ENCODE results near the gene CMTM4.
"Not testable (repeated sequence)": the region's sequence is repeated elsewhere in the genome, so short reads cannot be mapped to it uniquely, and the experiment has no call there.

Gene CMTM4

DNA sequence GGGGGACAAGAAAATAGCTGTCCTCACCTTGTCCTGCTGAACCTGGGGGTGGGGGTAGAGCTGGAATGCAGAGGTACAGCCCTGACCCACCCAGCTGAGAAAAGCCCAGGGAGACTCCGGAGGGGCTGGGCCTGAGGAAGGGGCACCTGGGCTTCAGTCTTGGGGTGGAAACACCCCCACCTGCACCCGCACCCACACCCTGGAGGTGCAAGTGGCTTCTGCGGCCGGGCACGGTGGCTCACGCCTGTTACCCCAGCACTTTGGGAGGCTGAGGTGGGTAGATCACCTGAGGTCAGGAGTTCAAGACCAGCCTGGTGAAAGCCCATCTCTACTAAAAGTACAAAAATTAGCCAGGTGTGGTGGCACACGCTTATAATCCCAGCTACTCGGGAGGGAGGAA is 84.6 kb downstream of the CMTM4 start:
- not testable (repeated sequence) for DNase-seq

DNA sequence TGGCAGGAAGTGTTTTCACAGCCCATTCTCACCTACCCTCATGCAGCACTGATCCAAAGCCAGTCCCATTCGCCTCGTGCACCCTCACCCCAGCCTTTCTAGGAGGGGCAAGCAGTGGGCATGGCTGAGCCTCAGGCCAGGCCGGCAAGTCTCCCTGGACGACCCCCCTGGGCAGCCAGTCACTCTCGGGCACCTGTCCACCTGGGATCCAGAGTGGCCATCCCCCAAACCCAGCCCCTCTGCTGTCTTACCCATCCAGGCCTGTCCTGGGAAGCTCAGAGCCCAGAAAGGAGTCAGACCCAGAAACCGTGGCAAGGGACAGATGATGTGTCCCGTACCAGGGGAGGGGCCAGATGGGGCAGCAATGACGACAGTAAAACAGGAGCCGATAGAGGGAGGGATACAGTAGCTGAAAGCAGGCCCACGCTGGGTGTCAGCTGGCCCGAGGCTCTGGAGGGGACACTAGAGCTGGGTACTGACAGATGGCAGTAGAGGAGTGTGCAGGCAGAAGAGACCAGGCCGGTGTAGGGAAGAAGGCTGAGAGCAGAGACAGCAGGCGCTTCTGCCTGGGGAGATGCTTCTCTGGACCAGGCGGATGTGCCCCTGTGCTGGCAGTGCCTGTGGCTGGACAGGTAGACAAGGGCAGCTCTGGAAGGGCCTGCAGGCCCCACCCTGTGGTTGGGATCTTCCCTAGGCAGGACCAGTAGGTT is 86.3 kb downstream of the CMTM4 start:
- no peak for DNase-seq

DNA sequence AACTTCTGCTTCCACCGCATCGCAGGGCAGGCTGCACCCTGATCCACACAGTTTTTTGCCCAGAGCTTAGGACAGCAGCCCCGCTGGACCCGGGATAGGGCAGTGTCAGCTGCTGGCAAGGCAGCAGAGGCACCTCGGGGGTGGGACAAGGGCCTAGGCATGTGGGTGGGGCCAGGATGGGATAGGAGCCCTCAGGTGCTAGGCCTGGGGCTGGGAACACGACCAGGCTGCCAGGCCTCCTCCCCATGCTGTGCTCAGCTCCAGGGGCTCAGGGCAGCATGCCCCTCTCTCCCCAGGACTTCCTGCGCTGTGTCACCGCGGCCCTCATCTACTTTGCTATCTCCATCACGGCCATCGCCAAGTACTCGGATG is 87.4 kb downstream of the CMTM4 start:
- no peak for DNase-seq

DNA sequence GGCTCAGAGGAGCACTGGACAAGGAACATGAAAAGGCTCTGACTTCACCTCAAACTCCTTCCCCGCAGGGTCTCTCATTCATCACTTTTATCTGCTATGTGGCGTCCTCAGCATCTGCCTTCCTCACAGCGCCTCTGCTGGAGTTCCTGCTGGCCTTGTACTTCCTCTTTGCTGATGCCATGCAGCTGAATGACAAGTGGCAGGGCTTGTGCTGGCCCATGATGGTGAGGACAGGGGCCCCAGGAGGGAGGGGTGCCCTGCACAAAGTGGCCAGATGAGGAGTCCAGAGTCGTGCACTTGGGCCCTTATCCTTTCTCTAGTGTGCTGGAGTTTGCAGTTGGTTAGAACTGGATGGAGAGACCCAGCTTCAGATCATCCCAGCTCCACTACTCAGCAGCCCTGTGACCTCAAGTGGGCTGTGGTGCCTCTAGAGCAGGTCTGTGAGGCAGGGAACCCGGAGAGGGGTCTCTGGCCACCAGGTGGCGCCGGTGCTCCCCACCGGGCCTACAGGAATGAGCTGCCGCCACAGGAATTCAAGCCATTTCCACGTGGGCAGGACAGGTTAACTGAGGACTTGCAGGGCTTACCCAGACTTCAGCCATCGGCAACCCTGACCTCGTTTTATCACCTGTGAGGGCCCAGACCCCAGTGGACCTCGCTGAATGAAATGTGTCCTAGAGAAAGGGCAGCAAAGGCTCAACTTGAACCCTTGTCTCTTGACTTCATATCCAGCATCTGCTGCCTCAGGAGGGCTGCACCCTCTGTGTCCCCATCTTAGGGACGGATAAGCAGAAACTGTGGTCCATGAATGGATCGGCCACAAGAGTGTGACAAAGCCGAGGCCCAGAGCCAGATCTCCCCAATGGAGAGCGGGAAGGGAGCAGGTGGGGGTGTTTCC is 88.1 kb downstream of the CMTM4 start:
- DNase-seq, result peak; percentile 85

DNA sequence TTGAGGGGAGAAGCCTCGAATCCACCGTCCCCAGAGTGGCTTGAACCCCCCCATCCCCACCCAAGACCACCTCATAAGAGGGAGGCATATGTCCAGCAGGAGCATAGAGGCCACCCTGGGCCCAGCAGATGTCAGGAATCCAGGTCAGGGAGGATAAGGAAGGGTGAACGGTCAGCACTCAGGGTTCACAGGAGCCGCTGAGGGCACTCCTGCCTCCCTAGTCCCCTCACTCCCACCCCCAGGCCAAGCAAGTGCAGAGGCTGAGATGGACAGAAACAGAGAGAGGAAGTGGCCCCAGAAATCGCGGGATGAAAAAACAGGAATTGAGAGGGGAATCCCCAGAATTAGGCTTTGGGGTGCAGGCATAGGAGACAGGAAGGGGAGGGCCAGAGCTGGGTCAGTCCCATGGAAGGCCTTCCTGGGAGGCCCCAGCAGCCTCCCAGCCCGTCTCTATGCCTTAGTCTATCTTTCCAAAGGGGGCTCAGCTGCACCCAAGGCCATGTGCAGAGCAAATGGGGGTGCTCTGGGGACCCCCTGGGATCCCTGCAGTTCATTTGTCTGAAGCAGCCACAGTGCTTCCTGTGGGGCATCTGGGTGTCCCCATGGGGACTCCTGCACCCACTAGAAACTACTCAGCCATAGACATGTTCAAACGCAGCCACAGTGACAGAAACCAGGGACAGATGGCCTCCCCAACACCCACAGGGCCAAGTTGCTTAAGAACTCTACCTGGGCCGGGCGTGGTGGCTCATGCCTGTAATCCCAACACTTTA is 90.4 kb downstream of the CMTM4 start:
- no peak for DNase-seq

GRCh38 chr16:66605177-66605978 is 91.2 kb downstream of the CMTM4 start:
- peak; percentile 49 for DNase-seq

DNA sequence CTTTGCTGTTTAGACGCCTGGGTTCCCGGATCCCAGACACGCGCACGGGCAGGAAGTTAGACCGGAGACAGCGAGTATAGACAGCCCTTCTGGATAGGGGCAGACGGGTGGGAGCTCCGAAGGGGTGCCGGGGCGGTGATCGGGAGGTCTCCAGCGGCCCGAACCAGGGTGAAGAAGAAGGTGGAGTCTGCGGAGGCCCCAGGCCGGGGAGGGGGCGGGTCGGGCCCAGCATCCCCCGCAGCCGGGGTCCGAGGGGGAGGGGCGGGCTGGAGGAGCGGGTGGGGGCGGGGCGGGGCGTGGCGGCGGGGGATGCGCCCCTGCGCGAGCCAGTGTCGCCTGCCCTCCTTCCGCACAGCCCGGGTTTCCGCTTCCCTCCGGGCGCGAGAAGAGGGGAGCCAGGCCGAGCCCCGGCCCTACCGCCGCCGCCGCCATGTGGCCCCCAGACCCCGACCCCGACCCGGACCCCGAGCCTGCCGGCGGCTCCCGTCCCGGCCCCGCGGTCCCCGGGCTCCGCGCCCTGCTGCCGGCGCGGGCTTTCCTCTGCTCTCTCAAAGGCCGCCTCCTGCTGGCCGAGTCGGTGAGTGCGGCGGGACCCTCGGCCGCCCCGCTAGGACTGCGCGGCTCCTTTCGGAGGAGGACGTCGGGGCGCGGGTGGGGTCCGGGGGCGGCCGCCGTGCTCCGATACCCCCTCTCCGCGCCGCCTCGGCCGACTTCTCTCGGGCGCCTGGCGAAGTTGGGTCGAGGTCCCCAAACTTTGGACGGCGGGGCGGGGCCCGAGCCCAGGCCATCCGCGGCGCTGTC is 92.0 kb downstream of the CMTM4 start, which contains the start of gene CMTM3:
Gene CMTM3 (plus strand): TSS at position 329 of the 801 bp plus-strand sequence. CDS start 102 bp downstream, at position 431.
- DNase-seq, result peak; percentile 79

- DNase-seq, result peak; percentile 74
Observed at GRCh38 chr16:66603537-66604375, 92.8 kb downstream of the CMTM4 start.

DNA sequence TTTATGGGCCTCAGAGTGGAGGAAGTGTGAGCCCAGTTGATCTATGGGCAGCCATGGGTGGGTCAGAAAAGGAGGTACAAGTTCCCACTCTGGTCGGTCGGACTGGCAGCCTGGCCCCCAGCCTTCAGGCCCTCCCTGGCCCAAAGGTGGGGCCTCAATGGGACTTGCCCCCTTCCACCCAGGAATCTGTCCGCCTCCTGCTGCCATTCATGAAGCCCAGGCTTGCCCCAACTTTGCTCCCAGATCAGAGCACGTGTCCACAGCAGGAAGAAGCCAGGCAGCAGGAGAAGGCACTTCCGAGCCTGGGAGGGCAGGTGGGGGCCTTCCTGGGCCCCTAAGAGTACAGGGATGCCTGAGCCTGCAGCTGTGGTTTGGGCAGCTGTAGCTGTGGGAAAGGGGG is 95.1 kb downstream of the CMTM4 start:
- DNase-seq, result no peak

- no peak for DNase-seq
Observed at GRCh38 chr16:66600477-66600876, 96.1 kb downstream of the CMTM4 start.

DNA sequence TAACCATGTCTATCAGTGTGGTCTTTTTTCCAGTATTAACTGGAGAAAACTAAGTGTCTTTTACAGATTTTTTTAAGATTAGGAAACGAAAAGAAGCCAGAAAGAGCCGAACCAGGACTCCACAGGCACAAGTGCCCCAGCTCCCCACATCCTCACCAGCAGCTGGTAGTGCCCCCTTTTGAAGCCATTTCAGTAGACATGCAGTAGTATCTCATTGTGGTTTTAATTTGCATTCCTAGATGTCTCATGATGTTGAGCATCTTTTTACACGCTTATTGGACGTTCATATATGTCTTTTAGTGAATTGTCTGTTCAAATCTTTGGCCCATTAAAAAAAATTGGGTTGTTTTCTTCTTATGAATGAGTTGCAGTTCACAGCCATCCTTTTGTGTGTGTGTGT is 96.8 kb downstream of the CMTM4 start:
- DNase-seq, result no peak

DNA sequence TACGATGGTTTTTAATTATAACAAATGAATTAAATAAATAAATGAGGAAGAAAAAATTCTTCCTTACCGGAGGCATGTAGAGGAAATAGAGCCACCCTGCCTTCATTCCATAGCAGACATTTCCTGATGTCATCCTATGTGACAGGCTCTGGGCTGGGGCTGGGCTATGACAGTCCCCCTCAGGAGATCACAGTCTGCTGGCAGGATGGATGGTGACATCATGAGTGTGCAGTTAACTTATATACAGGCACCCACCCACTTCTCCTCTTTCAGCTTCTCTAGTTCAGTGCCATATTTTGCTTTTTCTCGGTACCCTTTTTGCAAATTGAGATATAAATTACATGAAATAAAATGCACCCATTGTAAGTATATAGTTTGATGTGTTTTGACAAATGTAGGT is 98.4 kb downstream of the CMTM4 start:
- no peak for DNase-seq

DNA sequence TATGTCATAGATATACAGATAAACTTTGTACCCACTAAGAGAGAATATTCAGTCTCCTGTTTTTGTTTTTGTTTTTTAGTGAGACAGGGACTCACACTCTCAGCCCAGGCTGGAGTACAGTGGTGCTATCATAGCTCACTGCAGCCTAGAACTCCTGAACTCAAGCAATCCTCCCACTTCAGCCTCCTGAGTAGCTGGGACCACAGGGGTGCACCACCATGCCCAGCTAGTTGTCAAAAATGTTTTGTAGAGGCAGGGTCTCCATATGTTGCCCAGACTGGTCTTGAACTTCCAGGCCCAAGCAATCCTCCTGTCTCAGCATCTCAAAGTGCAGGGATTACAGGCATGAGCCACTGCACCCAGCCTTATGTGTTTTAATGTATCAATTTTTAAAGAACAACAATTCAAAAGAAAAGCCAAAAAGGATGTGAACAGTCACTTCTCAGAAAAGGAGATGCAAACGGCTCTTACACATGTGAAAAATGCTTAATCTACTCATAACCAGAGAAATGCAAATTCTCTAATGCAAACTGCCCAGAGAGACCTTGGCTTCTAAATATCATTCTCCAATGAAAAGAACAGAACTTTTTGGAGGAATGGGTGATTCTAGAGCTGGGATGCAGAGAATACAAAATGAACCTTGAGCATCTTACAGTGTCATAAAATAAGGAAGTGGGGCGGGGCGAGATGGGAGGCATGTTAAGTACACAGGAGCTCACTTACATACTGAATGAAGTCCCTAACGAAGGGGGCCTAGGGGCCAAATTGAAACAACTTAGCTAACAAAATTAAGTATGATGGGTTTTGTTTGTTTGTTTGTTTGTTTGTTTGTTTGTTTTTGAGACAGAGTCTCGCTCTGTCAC is 99.3 kb downstream of the CMTM4 start:
- no peak for DNase-seq

DNA sequence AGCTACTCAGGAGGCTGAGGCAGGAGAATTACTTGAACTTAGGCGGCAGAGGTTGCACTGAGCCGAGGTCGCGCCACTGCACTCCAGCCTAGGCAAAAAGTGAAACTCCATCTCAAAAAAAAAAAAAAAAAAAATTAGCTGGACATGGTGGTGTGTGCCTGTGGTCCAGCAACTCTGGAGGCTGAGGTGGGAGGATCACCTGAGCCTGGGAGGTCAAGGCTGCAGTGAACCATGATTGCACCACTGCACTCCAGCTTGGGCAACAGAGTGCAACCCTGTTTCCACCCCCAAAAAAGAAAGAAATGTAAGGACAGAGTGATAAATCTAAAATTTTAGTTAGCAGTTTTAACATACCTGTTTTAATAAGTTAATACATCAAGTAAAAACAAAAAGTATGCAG is 100.0 kb downstream of the CMTM4 start:
- not testable (repeated sequence) for DNase-seq

DNA sequence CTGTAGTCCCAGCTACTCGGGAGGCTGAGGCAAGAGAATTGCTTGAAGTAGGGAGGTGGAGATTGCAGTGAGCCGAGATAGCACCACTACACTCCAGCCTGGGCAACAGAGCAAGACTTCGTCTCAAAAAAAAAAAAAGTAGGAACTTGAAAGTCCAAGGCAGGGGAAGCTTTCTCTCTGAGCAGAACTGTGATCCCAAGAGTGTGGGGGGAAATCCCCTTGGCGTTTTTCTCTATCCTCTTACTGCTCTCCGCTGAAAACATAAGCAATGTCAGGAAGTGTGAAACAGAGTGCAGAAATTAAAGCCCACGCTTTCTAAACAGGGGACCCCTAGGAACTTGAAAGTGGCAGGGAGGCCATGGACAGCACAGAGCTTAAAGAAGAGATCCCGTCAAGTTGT is 101.8 kb downstream of the CMTM4 start:
- no peak for DNase-seq

DNA sequence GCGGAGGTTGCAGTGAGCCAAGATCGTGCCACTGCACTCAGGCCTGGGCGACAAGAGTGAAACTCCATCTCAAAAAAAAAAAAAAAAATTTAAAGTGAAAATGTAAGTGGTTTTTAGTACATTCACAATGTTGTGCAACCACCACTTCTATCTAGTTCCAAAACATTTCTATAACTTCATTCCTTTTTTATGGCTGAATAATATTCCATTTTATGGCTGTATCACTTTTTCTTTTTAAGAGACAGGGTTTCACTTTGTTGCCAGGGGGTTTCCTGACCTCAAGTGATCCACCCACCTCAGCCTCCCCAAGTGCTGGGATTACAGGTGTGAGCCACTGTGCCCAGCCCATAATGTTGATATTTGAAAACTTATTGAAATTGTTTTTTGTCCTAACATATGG is 103.7 kb downstream of the CMTM4 start:
- no peak for DNase-seq

DNA sequence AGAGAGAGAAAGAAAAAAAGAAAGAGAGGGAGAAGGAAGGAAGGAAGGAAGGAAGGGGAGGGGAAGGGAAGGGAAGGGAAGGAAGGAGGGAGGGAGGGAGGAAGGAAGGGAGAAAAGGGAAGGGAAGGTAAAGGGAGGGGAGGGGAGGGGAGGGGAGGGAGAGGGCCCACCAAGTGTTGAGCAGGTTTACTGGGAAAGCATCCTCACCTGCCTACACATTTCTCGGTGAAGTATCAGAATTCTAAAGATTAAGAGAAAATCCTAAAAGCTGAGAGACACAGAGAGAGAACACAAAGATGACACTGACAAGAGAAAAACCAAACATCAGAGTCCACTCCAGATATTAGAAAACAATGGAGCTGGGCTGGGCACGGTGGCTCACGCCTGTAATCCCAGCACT is 104.3 kb downstream of the CMTM4 start:
- DNase-seq, result no peak

DNA sequence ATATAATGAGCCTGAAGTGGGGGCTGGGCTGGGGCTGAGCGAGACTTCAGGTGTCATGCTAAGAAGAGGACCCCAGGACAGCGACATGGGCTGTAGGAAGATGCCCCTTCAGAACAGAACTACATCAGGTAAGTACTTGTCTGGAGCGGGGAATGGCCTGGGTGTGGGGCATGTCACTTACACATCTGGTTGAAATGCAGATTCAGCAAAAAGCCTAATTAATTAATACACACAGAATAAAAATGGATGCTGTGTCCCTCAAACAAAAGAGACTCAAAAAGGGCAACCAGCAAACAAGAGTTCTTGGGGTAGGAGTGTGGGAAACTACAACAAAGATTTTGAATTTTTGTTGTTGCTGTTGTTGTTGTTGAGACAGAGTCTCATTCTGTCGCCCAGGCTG is 105.5 kb downstream of the CMTM4 start:
- DNase-seq, result no peak

DNA sequence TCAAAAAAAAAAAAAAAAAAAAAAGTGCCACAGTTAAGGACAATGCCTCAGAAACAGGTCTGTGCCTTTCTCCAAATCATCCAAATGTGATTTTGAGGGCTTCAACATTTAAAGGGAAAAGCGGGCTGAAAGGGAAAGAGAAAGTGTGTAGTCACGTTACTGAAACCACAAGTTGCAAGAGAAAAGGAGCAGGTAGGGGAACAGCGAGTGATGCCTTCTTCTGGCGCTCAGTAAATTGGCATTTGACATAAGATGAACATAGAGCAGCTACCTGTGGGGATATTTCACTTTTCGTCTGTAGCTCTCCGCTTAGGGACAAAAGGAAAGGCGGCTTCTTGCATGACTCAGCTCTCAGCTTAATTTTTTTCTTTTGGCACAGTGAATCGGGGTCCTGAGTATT is 106.2 kb downstream of the CMTM4 start:
- no peak for DNase-seq

Measured in activated naive CD4-positive, alpha-beta T cell treated with Interleukin-2 at 50 U/mL for 16 hours (primary cell).